Sigmoid colon (tissue), 4 donors: ENCODE data around the gene CTNS.

Source experiments
- EP300 ChIP-seq, 4 donors: sonication (generic); formaldehyde crosslinking; IDR thresholded peaks; one replicate each; pipeline ENCODE4 v1.6.1; 2017; ENCODE audit warnings: antibody characterized with exemption in 4 of 4
- POLR2AphosphoS5 ChIP-seq, 4 donors: sonication (generic); formaldehyde crosslinking; IDR thresholded peaks; one replicate each; pipeline ENCODE4 v1.6.1; 2017; ENCODE audit warnings: antibody characterized with exemption in 4 of 4
- TF ChIP-seq, protein P1 (sequence below), 4 experiments: fragments of 450-650 bp in 3 of 4; fragments of 200-600 bp in 1 of 4; IDR thresholded peaks; one replicate each; pipeline ENCODE4 v1.5.1; 2016 to 2019; ENCODE audit warnings: antibody characterized with exemption in 4 of 4, mild to moderate bottlenecking in 3 of 4, moderate library complexity in 2 of 4

DNA sequence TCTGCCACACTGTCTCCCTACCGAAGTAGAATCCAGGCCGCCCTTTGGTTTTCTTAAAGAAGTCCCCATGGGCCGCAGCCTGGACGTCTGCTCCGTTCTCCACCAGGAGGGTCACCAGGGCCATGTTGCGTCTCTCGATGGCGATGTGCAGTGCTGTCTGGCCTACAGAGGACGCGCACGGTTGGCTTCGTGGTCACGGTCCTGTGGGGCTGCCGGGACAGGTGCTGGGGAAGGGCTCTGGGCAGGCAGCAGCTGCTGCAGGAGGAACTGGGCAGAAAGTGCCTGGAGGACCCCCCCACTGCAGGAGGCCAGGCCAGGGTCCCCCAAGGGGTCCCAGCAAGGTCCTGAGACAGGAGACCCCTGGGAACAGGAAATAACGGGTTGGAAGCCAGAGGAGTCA is 46.3 kb upstream of the CTNS start:
- TF ChIP-seq, protein P1, sequence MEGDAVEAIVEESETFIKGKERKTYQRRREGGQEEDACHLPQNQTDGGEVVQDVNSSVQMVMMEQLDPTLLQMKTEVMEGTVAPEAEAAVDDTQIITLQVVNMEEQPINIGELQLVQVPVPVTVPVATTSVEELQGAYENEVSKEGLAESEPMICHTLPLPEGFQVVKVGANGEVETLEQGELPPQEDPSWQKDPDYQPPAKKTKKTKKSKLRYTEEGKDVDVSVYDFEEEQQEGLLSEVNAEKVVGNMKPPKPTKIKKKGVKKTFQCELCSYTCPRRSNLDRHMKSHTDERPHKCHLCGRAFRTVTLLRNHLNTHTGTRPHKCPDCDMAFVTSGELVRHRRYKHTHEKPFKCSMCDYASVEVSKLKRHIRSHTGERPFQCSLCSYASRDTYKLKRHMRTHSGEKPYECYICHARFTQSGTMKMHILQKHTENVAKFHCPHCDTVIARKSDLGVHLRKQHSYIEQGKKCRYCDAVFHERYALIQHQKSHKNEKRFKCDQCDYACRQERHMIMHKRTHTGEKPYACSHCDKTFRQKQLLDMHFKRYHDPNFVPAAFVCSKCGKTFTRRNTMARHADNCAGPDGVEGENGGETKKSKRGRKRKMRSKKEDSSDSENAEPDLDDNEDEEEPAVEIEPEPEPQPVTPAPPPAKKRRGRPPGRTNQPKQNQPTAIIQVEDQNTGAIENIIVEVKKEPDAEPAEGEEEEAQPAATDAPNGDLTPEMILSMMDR (IDR thresholded peaks at IDR 0.05) = no peak
- TF ChIP-seq EP300 (IDR thresholded peaks at IDR 0.05) = no peak
- no peak for TF ChIP-seq POLR2AphosphoS5 (IDR thresholded peaks at IDR 0.05)
